ENCODE measurements around the gene LIN37.

DNA sequence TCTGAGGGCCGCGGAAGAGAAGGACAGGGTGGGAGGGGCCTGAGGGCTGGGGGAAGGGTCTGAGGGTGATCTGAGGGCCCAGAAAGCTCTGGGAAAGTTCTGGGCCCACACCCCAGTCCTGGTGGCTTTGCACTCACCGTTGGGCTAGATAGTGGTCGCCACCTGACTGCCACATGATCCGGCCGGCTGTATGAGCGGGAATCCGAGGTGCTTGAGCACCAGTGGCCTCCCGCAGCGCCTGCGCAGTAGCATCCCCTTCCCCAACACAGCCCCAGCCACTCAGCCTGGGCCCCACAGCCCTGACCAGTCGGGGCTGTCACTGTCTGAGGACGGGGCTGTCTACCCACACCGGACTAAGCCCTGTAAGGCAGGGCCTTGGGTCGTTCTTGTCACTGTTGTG, 49.3 kb downstream of the LIN37 start:
- TF ChIP-seq, protein P1, sequence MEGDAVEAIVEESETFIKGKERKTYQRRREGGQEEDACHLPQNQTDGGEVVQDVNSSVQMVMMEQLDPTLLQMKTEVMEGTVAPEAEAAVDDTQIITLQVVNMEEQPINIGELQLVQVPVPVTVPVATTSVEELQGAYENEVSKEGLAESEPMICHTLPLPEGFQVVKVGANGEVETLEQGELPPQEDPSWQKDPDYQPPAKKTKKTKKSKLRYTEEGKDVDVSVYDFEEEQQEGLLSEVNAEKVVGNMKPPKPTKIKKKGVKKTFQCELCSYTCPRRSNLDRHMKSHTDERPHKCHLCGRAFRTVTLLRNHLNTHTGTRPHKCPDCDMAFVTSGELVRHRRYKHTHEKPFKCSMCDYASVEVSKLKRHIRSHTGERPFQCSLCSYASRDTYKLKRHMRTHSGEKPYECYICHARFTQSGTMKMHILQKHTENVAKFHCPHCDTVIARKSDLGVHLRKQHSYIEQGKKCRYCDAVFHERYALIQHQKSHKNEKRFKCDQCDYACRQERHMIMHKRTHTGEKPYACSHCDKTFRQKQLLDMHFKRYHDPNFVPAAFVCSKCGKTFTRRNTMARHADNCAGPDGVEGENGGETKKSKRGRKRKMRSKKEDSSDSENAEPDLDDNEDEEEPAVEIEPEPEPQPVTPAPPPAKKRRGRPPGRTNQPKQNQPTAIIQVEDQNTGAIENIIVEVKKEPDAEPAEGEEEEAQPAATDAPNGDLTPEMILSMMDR (IDR thresholded peaks at IDR 0.05; ENCODE audit: low read depth, low read length, missing input control), result no peak
- TF ChIP-seq RXRA (IDR thresholded peaks at IDR 0.05) (no peak), TAF1 (conservative IDR thresholded peaks at IDR 0.05) (no peak), EGR1 (IDR thresholded peaks at IDR 0.05; ENCODE audit: low read depth in 2 of 2) (no peak), FOXA1 (IDR thresholded peaks at IDR 0.05) (no peak), SP1 (IDR thresholded peaks at IDR 0.05) (no peak), YY1 (IDR thresholded peaks at IDR 0.05) (no peak), JUND (IDR thresholded peaks at IDR 0.05) (no peak), GABPA (IDR thresholded peaks at IDR 0.05 in 1 of 2, conservative IDR thresholded peaks at IDR 0.05 in 1 of 2) (no peak)
- TF ChIP-seq, protein P2, sequence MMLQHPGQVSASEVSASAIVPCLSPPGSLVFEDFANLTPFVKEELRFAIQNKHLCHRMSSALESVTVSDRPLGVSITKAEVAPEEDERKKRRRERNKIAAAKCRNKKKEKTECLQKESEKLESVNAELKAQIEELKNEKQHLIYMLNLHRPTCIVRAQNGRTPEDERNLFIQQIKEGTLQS (IDR thresholded peaks at IDR 0.05), result no peak
- TF ChIP-seq, protein P3, sequence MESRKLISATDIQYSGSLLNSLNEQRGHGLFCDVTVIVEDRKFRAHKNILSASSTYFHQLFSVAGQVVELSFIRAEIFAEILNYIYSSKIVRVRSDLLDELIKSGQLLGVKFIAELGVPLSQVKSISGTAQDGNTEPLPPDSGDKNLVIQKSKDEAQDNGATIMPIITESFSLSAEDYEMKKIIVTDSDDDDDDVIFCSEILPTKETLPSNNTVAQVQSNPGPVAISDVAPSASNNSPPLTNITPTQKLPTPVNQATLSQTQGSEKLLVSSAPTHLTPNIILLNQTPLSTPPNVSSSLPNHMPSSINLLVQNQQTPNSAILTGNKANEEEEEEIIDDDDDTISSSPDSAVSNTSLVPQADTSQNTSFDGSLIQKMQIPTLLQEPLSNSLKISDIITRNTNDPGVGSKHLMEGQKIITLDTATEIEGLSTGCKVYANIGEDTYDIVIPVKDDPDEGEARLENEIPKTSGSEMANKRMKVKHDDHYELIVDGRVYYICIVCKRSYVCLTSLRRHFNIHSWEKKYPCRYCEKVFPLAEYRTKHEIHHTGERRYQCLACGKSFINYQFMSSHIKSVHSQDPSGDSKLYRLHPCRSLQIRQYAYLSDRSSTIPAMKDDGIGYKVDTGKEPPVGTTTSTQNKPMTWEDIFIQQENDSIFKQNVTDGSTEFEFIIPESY (IDR thresholded peaks at IDR 0.05), result no peak
- TF ChIP-seq, protein P4, sequence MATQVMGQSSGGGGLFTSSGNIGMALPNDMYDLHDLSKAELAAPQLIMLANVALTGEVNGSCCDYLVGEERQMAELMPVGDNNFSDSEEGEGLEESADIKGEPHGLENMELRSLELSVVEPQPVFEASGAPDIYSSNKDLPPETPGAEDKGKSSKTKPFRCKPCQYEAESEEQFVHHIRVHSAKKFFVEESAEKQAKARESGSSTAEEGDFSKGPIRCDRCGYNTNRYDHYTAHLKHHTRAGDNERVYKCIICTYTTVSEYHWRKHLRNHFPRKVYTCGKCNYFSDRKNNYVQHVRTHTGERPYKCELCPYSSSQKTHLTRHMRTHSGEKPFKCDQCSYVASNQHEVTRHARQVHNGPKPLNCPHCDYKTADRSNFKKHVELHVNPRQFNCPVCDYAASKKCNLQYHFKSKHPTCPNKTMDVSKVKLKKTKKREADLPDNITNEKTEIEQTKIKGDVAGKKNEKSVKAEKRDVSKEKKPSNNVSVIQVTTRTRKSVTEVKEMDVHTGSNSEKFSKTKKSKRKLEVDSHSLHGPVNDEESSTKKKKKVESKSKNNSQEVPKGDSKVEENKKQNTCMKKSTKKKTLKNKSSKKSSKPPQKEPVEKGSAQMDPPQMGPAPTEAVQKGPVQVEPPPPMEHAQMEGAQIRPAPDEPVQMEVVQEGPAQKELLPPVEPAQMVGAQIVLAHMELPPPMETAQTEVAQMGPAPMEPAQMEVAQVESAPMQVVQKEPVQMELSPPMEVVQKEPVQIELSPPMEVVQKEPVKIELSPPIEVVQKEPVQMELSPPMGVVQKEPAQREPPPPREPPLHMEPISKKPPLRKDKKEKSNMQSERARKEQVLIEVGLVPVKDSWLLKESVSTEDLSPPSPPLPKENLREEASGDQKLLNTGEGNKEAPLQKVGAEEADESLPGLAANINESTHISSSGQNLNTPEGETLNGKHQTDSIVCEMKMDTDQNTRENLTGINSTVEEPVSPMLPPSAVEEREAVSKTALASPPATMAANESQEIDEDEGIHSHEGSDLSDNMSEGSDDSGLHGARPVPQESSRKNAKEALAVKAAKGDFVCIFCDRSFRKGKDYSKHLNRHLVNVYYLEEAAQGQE (IDR thresholded peaks at IDR 0.05), result no peak

All from liver (tissue), 3 donors.